Measurements from ENCODE around the gene P2RX3. TPM values are rescaled to one million over a fixed set of nuclear protein-coding genes. Genes with fewer than 3 reads are reported as not detected.

The P2RX3 gene
- total RNA-seq, 4 donors from 2014 or later, result not detected

GRCh38 chr11:57376095-57377090, 38.2 kb downstream of the P2RX3 start:
- Histone ChIP-seq H3K4me3 (no peak overlapping the region), H3K4me1 (no peaks in the 10 kb centered on the region), H3K36me3 (no peaks in the 10 kb centered on the region), H3K27me3 (no peaks in the 10 kb centered on the region), H3K9me3 (no peaks in the 10 kb centered on the region), H3K27ac (no peak overlapping the region)
- WGBS, result 39% methylated on average over 14 of the region's 26 CpGs
- DNase-seq (ENCODE audit: low spot score in 2 of 2), result no peak
- TF ChIP-seq, protein P1, sequence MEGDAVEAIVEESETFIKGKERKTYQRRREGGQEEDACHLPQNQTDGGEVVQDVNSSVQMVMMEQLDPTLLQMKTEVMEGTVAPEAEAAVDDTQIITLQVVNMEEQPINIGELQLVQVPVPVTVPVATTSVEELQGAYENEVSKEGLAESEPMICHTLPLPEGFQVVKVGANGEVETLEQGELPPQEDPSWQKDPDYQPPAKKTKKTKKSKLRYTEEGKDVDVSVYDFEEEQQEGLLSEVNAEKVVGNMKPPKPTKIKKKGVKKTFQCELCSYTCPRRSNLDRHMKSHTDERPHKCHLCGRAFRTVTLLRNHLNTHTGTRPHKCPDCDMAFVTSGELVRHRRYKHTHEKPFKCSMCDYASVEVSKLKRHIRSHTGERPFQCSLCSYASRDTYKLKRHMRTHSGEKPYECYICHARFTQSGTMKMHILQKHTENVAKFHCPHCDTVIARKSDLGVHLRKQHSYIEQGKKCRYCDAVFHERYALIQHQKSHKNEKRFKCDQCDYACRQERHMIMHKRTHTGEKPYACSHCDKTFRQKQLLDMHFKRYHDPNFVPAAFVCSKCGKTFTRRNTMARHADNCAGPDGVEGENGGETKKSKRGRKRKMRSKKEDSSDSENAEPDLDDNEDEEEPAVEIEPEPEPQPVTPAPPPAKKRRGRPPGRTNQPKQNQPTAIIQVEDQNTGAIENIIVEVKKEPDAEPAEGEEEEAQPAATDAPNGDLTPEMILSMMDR (IDR thresholded peaks at IDR 0.05), result no peak
- no peak for TF ChIP-seq EP300 (IDR thresholded peaks at IDR 0.05)
- TF ChIP-seq POLR2AphosphoS5 (IDR thresholded peaks at IDR 0.05), result no peak
- TF ChIP-seq POLR2A (IDR thresholded peaks at IDR 0.05), result no peak

- no peak for DNase-seq (ENCODE audit: low spot score in 2 of 2)
- no peaks in the 10 kb centered on the region for H3K9me3 ChIP-seq
- H3K27ac ChIP-seq, result no peak overlapping the region
- H3K4me3 ChIP-seq, result no peak overlapping the region
- no peaks in the 10 kb centered on the region for H3K4me1 ChIP-seq
- WGBS, result 50% methylated on average over 5 of the region's 5 CpGs
- TF ChIP-seq POLR2AphosphoS5 (IDR thresholded peaks at IDR 0.05) (no peak), EP300 (IDR thresholded peaks at IDR 0.05) (no peak), POLR2A (IDR thresholded peaks at IDR 0.05) (no peak)
- TF ChIP-seq, protein P1 (IDR thresholded peaks at IDR 0.05), result no peak
- H3K27me3 ChIP-seq, result no peaks in the 10 kb centered on the region
- H3K36me3 ChIP-seq, result no peaks in the 10 kb centered on the region
Measured at GRCh38 chr11:57377107-57377506, 39.0 kb downstream of the P2RX3 start.

GRCh38 chr11:57378186-57378585, 40.0 kb downstream of the P2RX3 start:
- Histone ChIP-seq H3K4me3 (no peak overlapping the region), H3K36me3 (no peaks in the 10 kb centered on the region), H3K4me1 (no peaks in the 10 kb centered on the region), H3K9me3 (no peaks in the 10 kb centered on the region), H3K27me3 (no peaks in the 10 kb centered on the region), H3K27ac (no peak overlapping the region)
- no peak for DNase-seq (ENCODE audit: low spot score in 2 of 2)
- TF ChIP-seq, protein P1 (IDR thresholded peaks at IDR 0.05), result no peak

DNA sequence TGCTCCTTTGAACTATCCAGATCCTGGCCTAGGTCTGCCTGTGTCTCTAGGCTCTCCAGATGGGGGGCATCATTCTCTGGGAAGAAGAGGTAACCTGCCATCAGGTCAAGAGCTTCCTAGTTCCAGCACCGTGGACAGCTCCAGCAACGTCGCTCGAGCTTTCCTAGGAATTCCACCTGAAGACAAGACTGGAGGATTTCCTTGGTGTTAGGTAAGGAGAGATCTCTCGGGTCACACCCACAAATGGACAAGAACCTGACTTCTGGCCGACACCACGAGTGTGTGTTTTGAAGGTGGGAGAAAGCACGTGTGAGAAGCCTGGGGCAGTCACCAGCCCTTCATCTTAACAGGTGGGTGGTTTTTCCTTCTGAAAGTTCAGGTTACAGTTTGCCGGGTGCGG, 41.6 kb downstream of the P2RX3 start:
- Histone ChIP-seq H3K4me3 (no peak overlapping the region), H3K27me3 (no peaks in the 10 kb centered on the region), H3K36me3 (no peaks in the 10 kb centered on the region), H3K4me1 (no peaks in the 10 kb centered on the region), H3K27ac (no peak overlapping the region), H3K9me3 (no peaks in the 10 kb centered on the region)
- TF ChIP-seq EP300 (IDR thresholded peaks at IDR 0.05), result no peak
- no peak for TF ChIP-seq POLR2AphosphoS5 (IDR thresholded peaks at IDR 0.05)
- no peak for TF ChIP-seq POLR2A (IDR thresholded peaks at IDR 0.05)
- TF ChIP-seq, protein P1 (IDR thresholded peaks at IDR 0.05), result no peak
- no peak for DNase-seq (ENCODE audit: low spot score in 2 of 2)
- WGBS, result 32% methylated on average over 9 of the region's 10 CpGs

- Histone ChIP-seq H3K27me3 (no peaks in the 10 kb centered on the region), H3K4me1 (no peaks in the 10 kb centered on the region), H3K9me3 (no peaks in the 10 kb centered on the region), H3K4me3 (no peak within 1 kb of the TSS), H3K27ac (no peak within 1 kb of the TSS), H3K36me3 (no peaks in the 10 kb centered on the region)
- no peak for DNase-seq (ENCODE audit: low spot score in 2 of 2)
- WGBS, result 83% methylated on average over 2 of the region's 2 CpGs
- TF ChIP-seq EP300 (IDR thresholded peaks at IDR 0.05), result no peak
- no peak for TF ChIP-seq POLR2AphosphoS5 (IDR thresholded peaks at IDR 0.05)
- no peak for TF ChIP-seq POLR2A (IDR thresholded peaks at IDR 0.05)
- TF ChIP-seq, protein P1 (IDR thresholded peaks at IDR 0.05), result no peak
Measured at GRCh38 chr11:57380975-57381374, 42.8 kb downstream of the P2RX3 start, which contains the start of gene PRG3. TSS of gene PRG3 (minus strand) at chr11:57381150. CDS start at chr11:57380708, 442 bp downstream.
